HepG2 (cell line): Measurements from ENCODE around the gene ACSL5. TPM values are rescaled to one million over a fixed set of nuclear protein-coding genes. Genes with fewer than 3 reads are reported as not detected.
A peak's percentile ranks its signal among the peaks of the same experiment; 100 is the strongest.

ENCODE experiments used
- ATAC-seq: fragments of 200-7000 bp; cut with Tn5 transposase; 3 replicates; pipeline ENCODE4 v1.9.1; 2020; ENCODE audit warnings: mild to moderate bottlenecking, moderate library complexity
- BruUV-seq: library from RNA; stranded (reverse); fragments of 400-500 nt; replicated peaks from 2 replicates; lab custom pipeline; 2021; lab: Mats Ljungman, UMichigan
- CTCF ChIA-PET: fragments of 300-600 bp; formaldehyde crosslinking; extraction: SDS; loops from one replicate; lab custom pipeline; 2021; ENCODE audit warnings: low total read pairs, inconsistent platforms, low intra/inter-chr PET ratio; lab: Yijun Ruan, JAX
- POLR2A ChIA-PET: fragments of 350-600 bp; sonication (Branson Sonifier 250); formaldehyde crosslinking; loops from one replicate; lab custom pipeline; 2020; ENCODE audit warnings: antibody characterized with exemption, inconsistent platforms; lab: Yijun Ruan, JAX
- DNase-seq: peaks from one replicate; pipeline ENCODE4 v3.0.0-alpha.2; 2015; ENCODE audit warnings: low spot score
- FAIRE-seq: peaks from 3 replicates; lab custom pipeline; 2011; peaks lifted over from hg19 to GRCh38; lab: Jason Lieb, UNC
- H2AFZ ChIP-seq: one replicate; pipeline ENCODE4 v1.6.1; 2011; ENCODE audit warnings: low read length, inconsistent platforms
- H3K27ac ChIP-seq: fragments of 300-600 bp; 3 replicates; pipeline ENCODE4 v1.8.0; 2011; ENCODE audit warnings: mixed run types, mild to moderate bottlenecking, mixed read lengths, low read length, inconsistent platforms; ENCODE audit not compliant: insufficient read depth; ENCODE audit errors: extremely low read length
- H3K27me3 ChIP-seq, 2 experiments: fragments of 200-600 bp in 1 of 2; 2 replicates in 1 of 2; 3 replicates in 1 of 2; pipeline versions ENCODE4 v1.6.0 to v1.8.0; 2011; ENCODE audit warnings: low read length in 2 of 2, mild to moderate bottlenecking in 2 of 2, moderate library complexity in 2 of 2, inconsistent platforms in 1 of 2; ENCODE audit not compliant: insufficient read depth in 2 of 2, control insufficient read depth in 1 of 2
- H3K36me3 ChIP-seq, 2 experiments: fragments of 200-600 bp in 1 of 2; replicated peaks in 1 of 2; 2 replicates in 1 of 2; 3 replicates in 1 of 2; pipeline versions ENCODE4 v1.5.1 to v1.8.0; 2011; ENCODE audit warnings: low read length in 2 of 2, inconsistent platforms in 1 of 2; ENCODE audit not compliant: insufficient read depth in 2 of 2, control insufficient read depth in 1 of 2
- H3K4me1 ChIP-seq: 2 replicates; pipeline ENCODE4 v1.5.1; 2012; ENCODE audit warnings: low read length, inconsistent platforms; ENCODE audit not compliant: insufficient read depth
- H3K4me2 ChIP-seq: 2 replicates; pipeline ENCODE4 v1.6.0; 2011; ENCODE audit warnings: low read depth, low read length, inconsistent platforms
- H3K4me3 ChIP-seq, 3 experiments: fragments of 200-600 bp in 1 of 3; sonication (generic), shearing (Covaris generic) in 1 of 3; replicated peaks in 1 of 3; 2 replicates each; pipeline ENCODE4 v1.5.1; 2011 to 2016; ENCODE audit warnings: low read length in 3 of 3, inconsistent platforms in 2 of 3, low read depth in 2 of 3, mild to moderate bottlenecking in 2 of 3, control low read depth in 1 of 3, mixed read lengths in 1 of 3; ENCODE audit not compliant: insufficient read depth in 1 of 3
- H3K79me2 ChIP-seq: one replicate; pipeline ENCODE4 v1.6.1; 2011; ENCODE audit warnings: low read length, inconsistent platforms; ENCODE audit not compliant: insufficient read depth
- H3K9ac ChIP-seq: 2 replicates; pipeline ENCODE4 v1.6.0; 2011; ENCODE audit warnings: mild to moderate bottlenecking, low read depth, low read length, inconsistent platforms; ENCODE audit not compliant: insufficient read depth
- H3K9me3 ChIP-seq: 2 replicates; pipeline ENCODE4 v1.5.1; 2012; ENCODE audit warnings: mild to moderate bottlenecking, low read length
- H4K20me1 ChIP-seq: 2 replicates; pipeline ENCODE4 v1.6.0; 2011; ENCODE audit warnings: inconsistent platforms, mild to moderate bottlenecking, low read length, moderate library complexity; ENCODE audit not compliant: insufficient read depth
- MAFF ChIP-seq: IDR thresholded peaks from 2 replicates; pipeline ENCODE4 v1.6.1; 2011; ENCODE audit warnings: low read depth, low read length, improper control_type of control experiment
- MAFK ChIP-seq, 2 experiments: IDR thresholded peaks in 1 of 2; conservative IDR thresholded peaks in 1 of 2; 2 replicates each; pipeline ENCODE4 v1.6.1; 2011; ENCODE audit warnings: improper control_type of control experiment in 2 of 2, low read length in 2 of 2
- POLR2G ChIP-seq: fragments of 200-400 bp; formaldehyde crosslinking; IDR thresholded peaks from 2 replicates; pipeline ENCODE4 v1.6.1; 2018; ENCODE audit warnings: mild to moderate bottlenecking, low read depth, low read length, moderate library complexity
- RFX3 ChIP-seq: IDR thresholded peaks from 2 replicates; pipeline ENCODE4 v1.6.1; 2016; ENCODE audit warnings: missing biosample characterization, missing genetic modification reagents
- RXRB ChIP-seq: IDR thresholded peaks from 2 replicates; pipeline ENCODE4 v1.6.1; 2016; ENCODE audit warnings: borderline replicate concordance, missing genetic modification reagents, missing compliant biosample characterization
- WGBS: methylation state at CpG from one replicate; pipeline ENCODE4 v1.1.6; 2017; ENCODE audit warnings: low lambda C conversion rate; 5-methylcytosine and 5-hydroxymethylcytosine counted together
- in situ Hi-C: cut with HindIII; loops from 2 replicates; pipeline ENCODE4 v1.10.0; 2017; ENCODE audit warnings: low pct_unique_long_range_greater_than_20kb; ENCODE audit not compliant: extremely low pct_ligation_motif_present
- intact Hi-C: fragments of 100-400 bp; cut with micrococcal nuclease; formaldehyde crosslinking; loops from one replicate; pipeline ENCODE4 v1.10.0; 2022; ENCODE audit not compliant: unreplicated experiment
- polyA plus RNA-seq, 8 experiments: library from polyadenylated mRNA; depleted of rRNA in 3 of 8; stranded (reverse) in 7 of 8; unstranded in 1 of 8; fragments of >200 nt; fragmentation: Illumina TruSeq in 4 of 8; extraction: Trizol in 4 of 8; gene quantifications; 2 replicates each; pipeline versions ENCODE4 v1.2.1 to v1.2.3, GENCODE V29; 2011 to 2016; ENCODE audit warnings: low read depth in 4 of 8, missing spikeins in 1 of 8, mixed read lengths in 1 of 8; ENCODE audit not compliant: insufficient read depth in 1 of 8
- total RNA-seq, 5 experiments: library from RNA; depleted of rRNA; stranded (reverse); fragments of >200 nt; fragmentation: Illumina TruSeq; extraction: Trizol; gene quantifications; 2 replicates each; pipeline ENCODE4 v1.2.3, GENCODE V29; 2016; ENCODE audit warnings: low read depth in 1 of 5
- TF ChIP-seq, protein P1 (sequence below): IDR thresholded peaks from 2 replicates; pipeline ENCODE4 v1.4.0; 2020; ENCODE audit warnings: mild to moderate bottlenecking, missing genetic modification reagents

The ACSL5 gene
- total and polyA plus RNA-seq, 2 of the 13 experiments (the other 11 are each of a cell fraction or from before 2014, with no cell fraction given) = 56.4 to 82.5 TPM

DNA sequence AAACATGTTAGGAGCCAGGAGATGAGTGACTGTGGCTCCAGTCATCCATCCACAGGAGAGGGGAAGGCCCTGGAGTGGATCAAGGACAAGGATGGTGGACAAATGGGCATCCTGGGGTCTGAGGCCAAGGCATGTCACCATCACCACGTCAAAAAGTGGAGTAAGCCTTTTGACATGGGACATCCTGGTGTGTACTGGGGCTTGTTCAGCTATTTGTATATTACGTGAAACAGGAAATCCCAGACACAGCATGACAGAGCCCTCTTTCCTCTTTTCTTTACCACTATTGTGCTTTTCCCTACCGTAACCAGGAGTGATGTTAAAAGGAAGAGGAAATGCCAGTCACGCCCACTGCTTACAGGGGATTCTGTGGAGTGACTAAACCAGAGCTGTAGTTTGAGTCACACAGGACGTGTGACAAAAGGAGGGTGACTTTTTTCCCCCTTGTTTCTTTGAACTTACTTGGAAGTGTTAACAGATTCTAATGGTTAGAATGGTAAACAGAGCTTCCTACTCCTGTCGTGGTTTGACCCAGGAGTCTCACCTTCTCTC is 15.4 kb downstream of the ACSL5 start (continued):
- TF ChIP-seq, protein P1, sequence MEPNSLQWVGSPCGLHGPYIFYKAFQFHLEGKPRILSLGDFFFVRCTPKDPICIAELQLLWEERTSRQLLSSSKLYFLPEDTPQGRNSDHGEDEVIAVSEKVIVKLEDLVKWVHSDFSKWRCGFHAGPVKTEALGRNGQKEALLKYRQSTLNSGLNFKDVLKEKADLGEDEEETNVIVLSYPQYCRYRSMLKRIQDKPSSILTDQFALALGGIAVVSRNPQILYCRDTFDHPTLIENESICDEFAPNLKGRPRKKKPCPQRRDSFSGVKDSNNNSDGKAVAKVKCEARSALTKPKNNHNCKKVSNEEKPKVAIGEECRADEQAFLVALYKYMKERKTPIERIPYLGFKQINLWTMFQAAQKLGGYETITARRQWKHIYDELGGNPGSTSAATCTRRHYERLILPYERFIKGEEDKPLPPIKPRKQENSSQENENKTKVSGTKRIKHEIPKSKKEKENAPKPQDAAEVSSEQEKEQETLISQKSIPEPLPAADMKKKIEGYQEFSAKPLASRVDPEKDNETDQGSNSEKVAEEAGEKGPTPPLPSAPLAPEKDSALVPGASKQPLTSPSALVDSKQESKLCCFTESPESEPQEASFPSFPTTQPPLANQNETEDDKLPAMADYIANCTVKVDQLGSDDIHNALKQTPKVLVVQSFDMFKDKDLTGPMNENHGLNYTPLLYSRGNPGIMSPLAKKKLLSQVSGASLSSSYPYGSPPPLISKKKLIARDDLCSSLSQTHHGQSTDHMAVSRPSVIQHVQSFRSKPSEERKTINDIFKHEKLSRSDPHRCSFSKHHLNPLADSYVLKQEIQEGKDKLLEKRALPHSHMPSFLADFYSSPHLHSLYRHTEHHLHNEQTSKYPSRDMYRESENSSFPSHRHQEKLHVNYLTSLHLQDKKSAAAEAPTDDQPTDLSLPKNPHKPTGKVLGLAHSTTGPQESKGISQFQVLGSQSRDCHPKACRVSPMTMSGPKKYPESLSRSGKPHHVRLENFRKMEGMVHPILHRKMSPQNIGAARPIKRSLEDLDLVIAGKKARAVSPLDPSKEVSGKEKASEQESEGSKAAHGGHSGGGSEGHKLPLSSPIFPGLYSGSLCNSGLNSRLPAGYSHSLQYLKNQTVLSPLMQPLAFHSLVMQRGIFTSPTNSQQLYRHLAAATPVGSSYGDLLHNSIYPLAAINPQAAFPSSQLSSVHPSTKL (CRISPR knock-in tag) = peak; percentile 67; the same call in 1 of the 2 replicates
- peak; percentile 30; the same call in 1 of the 2 replicates for TF ChIP-seq POLR2G

DNA sequence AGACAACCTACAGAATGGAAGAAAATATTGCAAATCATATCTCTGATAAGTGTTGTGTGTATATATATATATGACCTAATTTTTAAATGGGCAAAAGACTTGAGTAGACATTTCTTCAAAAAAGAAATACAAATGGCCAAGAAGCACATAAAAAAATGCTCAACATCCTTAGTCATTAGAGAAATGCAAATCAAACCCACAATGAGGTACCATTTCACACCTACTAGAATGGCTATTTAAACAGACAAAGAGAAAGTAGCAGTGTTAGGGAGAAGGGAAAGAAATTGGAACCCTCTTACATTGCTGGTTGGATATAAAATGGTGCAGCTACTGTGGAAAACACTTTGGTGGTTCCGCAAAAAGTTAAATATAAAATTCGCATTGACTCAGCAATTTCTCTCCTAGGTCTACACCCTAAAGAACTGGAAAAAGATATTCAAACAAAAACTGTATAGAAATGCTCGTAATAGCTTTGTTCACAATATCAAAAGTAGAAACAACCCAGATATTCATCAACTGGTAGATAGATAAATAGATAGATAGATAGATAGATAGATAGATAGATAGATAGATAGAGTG is 16.3 kb downstream of the ACSL5 start:
- Histone ChIP-seq H3K4me1 (peaks cover 99% of the 10 kb centered on the region), H3K27ac (peak overlapping the region; percentile 54), H3K4me3 (no peak overlapping the region), H3K27me3 (no peaks in the 10 kb centered on the region)
- intact Hi-C loops = loop anchor here (5.0 kb wide), 1 partner anchor 58 kb away; no protein-coding TSS in a partner anchor
- no TSS peak for BruUV-seq
- FAIRE-seq (no peak), ATAC-seq (no peak)
- CTCF ChIA-PET = no interaction called here
- TF ChIP-seq RFX3 (CRISPR knock-in tag) = no peak
- no peak for TF ChIP-seq RXRB
- peak; percentile 77 for TF ChIP-seq MAFF
- TF ChIP-seq MAFK (conservative IDR thresholded peaks at IDR 0.05 in 1 of 2, IDR thresholded peaks at IDR 0.05 in 1 of 2; ENCODE audit: low read length in 2 of 2) = peak; percentile 76 to 88
- TF ChIP-seq, all 625 proteins: peak for 2
- no peaks in the 10 kb centered on the region for H3K9me3 ChIP-seq
- DNase-seq = no peak
- WGBS = 97% methylated on average over 3 of the region's 3 CpGs
- peak overlapping the region; percentile 31 for H3K4me2 ChIP-seq
- H4K20me1 ChIP-seq = no peaks in the 10 kb centered on the region
- H3K79me2 ChIP-seq = peaks cover 48% of the 10 kb centered on the region
- no peak overlapping the region for H2AFZ ChIP-seq
- POLR2A ChIA-PET = interaction anchor here (0.9 to 3.4 kb wide), 3 partner anchors 11 to 129 kb away, joined by 4 to 27 read pairs (median 25); partner anchors contain the start of gene ACSL5
- in situ Hi-C loops = no loop called here
- H3K36me3 ChIP-seq = no peaks in the 10 kb centered on the region
- no peak overlapping the region for H3K9ac ChIP-seq
